OCI-LY1 (cell line): ENCODE measurements around the gene LCN12.

Experiments used
- EZH2 ChIP-seq: fragments of 200-600 bp; sonication (generic), shearing (Covaris generic); IDR thresholded peaks from 2 replicates; pipeline ENCODE4 v1.8.0; 2017; ENCODE audit warnings: borderline replicate concordance, mixed run types, mild to moderate bottlenecking, antibody characterized with exemption, low read length, moderate library complexity, mixed read lengths
- TF ChIP-seq, protein P1 (sequence below): fragments of 200-600 bp; sonication (generic), shearing (Covaris generic); IDR thresholded peaks from 2 replicates; pipeline ENCODE4 v1.5.1; 2017; ENCODE audit warnings: mild to moderate bottlenecking, antibody characterized with exemption, low read length, moderate library complexity, mixed read lengths

DNA sequence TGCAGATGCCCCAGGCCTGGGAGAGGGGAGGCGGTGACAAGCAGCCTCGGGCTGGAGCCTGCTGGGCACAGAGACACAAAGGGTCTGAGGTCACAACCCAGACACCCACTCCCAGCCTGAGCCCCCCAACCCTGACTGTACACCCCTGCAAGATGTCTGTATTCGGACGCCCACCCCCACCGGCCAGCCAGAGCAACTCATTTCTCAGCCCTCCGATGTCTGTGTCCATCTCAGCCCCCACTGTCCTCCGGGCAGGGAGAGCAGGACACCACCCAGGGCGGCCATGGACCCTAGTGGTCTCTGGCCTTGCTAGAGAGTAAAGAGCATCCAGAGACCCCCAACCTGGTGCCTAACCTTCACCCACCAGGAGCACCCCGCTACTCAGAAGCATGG is 3.9 kb downstream of the LCN12 start:
- TF ChIP-seq, protein P1, sequence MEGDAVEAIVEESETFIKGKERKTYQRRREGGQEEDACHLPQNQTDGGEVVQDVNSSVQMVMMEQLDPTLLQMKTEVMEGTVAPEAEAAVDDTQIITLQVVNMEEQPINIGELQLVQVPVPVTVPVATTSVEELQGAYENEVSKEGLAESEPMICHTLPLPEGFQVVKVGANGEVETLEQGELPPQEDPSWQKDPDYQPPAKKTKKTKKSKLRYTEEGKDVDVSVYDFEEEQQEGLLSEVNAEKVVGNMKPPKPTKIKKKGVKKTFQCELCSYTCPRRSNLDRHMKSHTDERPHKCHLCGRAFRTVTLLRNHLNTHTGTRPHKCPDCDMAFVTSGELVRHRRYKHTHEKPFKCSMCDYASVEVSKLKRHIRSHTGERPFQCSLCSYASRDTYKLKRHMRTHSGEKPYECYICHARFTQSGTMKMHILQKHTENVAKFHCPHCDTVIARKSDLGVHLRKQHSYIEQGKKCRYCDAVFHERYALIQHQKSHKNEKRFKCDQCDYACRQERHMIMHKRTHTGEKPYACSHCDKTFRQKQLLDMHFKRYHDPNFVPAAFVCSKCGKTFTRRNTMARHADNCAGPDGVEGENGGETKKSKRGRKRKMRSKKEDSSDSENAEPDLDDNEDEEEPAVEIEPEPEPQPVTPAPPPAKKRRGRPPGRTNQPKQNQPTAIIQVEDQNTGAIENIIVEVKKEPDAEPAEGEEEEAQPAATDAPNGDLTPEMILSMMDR, result no peak
- no peak for TF ChIP-seq EZH2
